ENCODE data around the gene CPXM1.
A peak's percentile ranks its signal among the peaks of the same experiment; 100 is the strongest.
"Not testable (repeated sequence)": the region's sequence is repeated elsewhere in the genome, so short reads cannot be mapped to it uniquely, and the experiment has no call there.

CPXM1 gene

GRCh38 chr20:2800521-2801285, at the start of gene CPXM1:
Gene CPXM1 (minus strand): TSS chr20:2800627. CDS start chr20:2800572, 55 bp downstream.
- DNase-seq, result peak in 1 of 6 experiments; percentile 6

GRCh38 chr20:2849529-2849928, 49.1 kb upstream of the CPXM1 start:
- DNase-seq, result no peak

GRCh38 chr20:2847802-2848201, 47.4 kb upstream of the CPXM1 start:
- DNase-seq, result no peak

- DNase-seq, result no peak
Observed at GRCh38 chr20:2846698-2847097, 46.3 kb upstream of the CPXM1 start.

GRCh38 chr20:2845607-2846006, 45.2 kb upstream of the CPXM1 start:
- DNase-seq, result no peak

GRCh38 chr20:2840967-2841531, 40.6 kb upstream of the CPXM1 start:
- peak in 2 of 6 experiments; percentile 19 to 40 for DNase-seq

GRCh38 chr20:2840138-2840966, 39.9 kb upstream of the CPXM1 start, which contains the start of the genes PCED1A and VPS16:
Gene PCED1A (minus strand): TSS chr20:2840655. CDS start chr20:2839912, 743 bp downstream.
Gene VPS16 (plus strand): TSS chr20:2840745. CDS start chr20:2840775, 30 bp downstream.
- peak; percentile 80 to 90 (median 85) for DNase-seq

GRCh38 chr20:2839732-2840137, 39.3 kb upstream of the CPXM1 start:
- DNase-seq, result peak in 1 of 6 experiments; percentile 26

GRCh38 chr20:2838847-2839671, 38.6 kb upstream of the CPXM1 start:
- no peak for DNase-seq

- no peak for DNase-seq
Observed at GRCh38 chr20:2838170-2838797, 37.9 kb upstream of the CPXM1 start.

- no peak for DNase-seq
Observed at GRCh38 chr20:2837221-2837960, 37.0 kb upstream of the CPXM1 start.

GRCh38 chr20:2836035-2836434, 35.6 kb upstream of the CPXM1 start:
- no peak for DNase-seq

- no peak for DNase-seq
Observed at GRCh38 chr20:2835331-2835796, 34.9 kb upstream of the CPXM1 start.

GRCh38 chr20:2834401-2835110, 34.1 kb upstream of the CPXM1 start:
- no peak for DNase-seq

GRCh38 chr20:2833761-2834160, 33.3 kb upstream of the CPXM1 start:
- DNase-seq, result no peak

- DNase-seq, result not testable (repeated sequence)
Observed at GRCh38 chr20:2831206-2831605, 30.8 kb upstream of the CPXM1 start.

GRCh38 chr20:2829376-2829775, 28.9 kb upstream of the CPXM1 start:
- no peak for DNase-seq

GRCh38 chr20:2826655-2827054, 26.2 kb upstream of the CPXM1 start:
- no peak for DNase-seq

- peak in 2 of 6 experiments; percentile 8 for DNase-seq
Observed at GRCh38 chr20:2825761-2826160, 25.3 kb upstream of the CPXM1 start.

GRCh38 chr20:2822073-2822472, 21.6 kb upstream of the CPXM1 start:
- DNase-seq, result peak in 5 of 6 experiments; percentile 11 to 62 (median 44)
